ENCODE data around the gene ANKRD11.

ANKRD11 gene

GRCh38 chr16:89410322-89410721 is 80.0 kb downstream of the ANKRD11 start:
- TF ChIP-seq TAF1 (IDR thresholded peaks at IDR 0.05; ENCODE audit: borderline replicate concordance, insufficient read depth, low read length) (no peak), REST (IDR thresholded peaks at IDR 0.05; ENCODE audit: insufficient read depth in 1 of 2, low read depth in 2 of 2, low read length in 2 of 2) (no peak), FOXP2 (optimal IDR thresholded peaks at IDR 0.05; ENCODE audit: borderline replicate concordance, extremely low read depth, extremely low read length, insufficient read depth) (no peak), POLR2AphosphoS5 (IDR thresholded peaks at IDR 0.05; ENCODE audit: low read depth, low read length) (no peak), SIN3A (IDR thresholded peaks at IDR 0.05; ENCODE audit: borderline replicate concordance, insufficient read depth, low read length) (no peak)

- no peak for TF ChIP-seq REST (IDR thresholded peaks at IDR 0.05; ENCODE audit: insufficient read depth in 1 of 2, low read depth in 2 of 2, low read length in 2 of 2)
- TF ChIP-seq TAF1 (IDR thresholded peaks at IDR 0.05; ENCODE audit: borderline replicate concordance, insufficient read depth, low read length) = no peak
- TF ChIP-seq SIN3A (IDR thresholded peaks at IDR 0.05; ENCODE audit: borderline replicate concordance, insufficient read depth, low read length) = no peak
- TF ChIP-seq FOXP2 (optimal IDR thresholded peaks at IDR 0.05; ENCODE audit: borderline replicate concordance, extremely low read depth, extremely low read length, insufficient read depth) = no peak
- no peak for TF ChIP-seq POLR2AphosphoS5 (IDR thresholded peaks at IDR 0.05; ENCODE audit: low read depth, low read length)
Observed at GRCh38 chr16:89409161-89409711, 81.1 kb downstream of the ANKRD11 start.

GRCh38 chr16:89408315-89408714 is 82.0 kb downstream of the ANKRD11 start:
- TF ChIP-seq REST (IDR thresholded peaks at IDR 0.05; ENCODE audit: insufficient read depth in 1 of 2, low read depth in 2 of 2, low read length in 2 of 2) (no peak), POLR2AphosphoS5 (IDR thresholded peaks at IDR 0.05; ENCODE audit: low read depth, low read length) (no peak), TAF1 (IDR thresholded peaks at IDR 0.05; ENCODE audit: borderline replicate concordance, insufficient read depth, low read length) (no peak), SIN3A (IDR thresholded peaks at IDR 0.05; ENCODE audit: borderline replicate concordance, insufficient read depth, low read length) (no peak), FOXP2 (optimal IDR thresholded peaks at IDR 0.05; ENCODE audit: borderline replicate concordance, extremely low read depth, extremely low read length, insufficient read depth) (no peak)

- TF ChIP-seq SIN3A (IDR thresholded peaks at IDR 0.05; ENCODE audit: borderline replicate concordance, insufficient read depth, low read length) (no peak), REST (IDR thresholded peaks at IDR 0.05; ENCODE audit: insufficient read depth in 1 of 2, low read depth in 2 of 2, low read length in 2 of 2) (no peak), FOXP2 (optimal IDR thresholded peaks at IDR 0.05; ENCODE audit: borderline replicate concordance, extremely low read depth, extremely low read length, insufficient read depth) (no peak), POLR2AphosphoS5 (IDR thresholded peaks at IDR 0.05; ENCODE audit: low read depth, low read length) (no peak), TAF1 (IDR thresholded peaks at IDR 0.05; ENCODE audit: borderline replicate concordance, insufficient read depth, low read length) (no peak)
Observed at GRCh38 chr16:89407925-89408300, 82.4 kb downstream of the ANKRD11 start.
